ENCODE data around the gene ITGB5. TPM values are rescaled to one million over a fixed set of nuclear protein-coding genes. Genes with fewer than 3 reads are reported as not detected.

ITGB5 gene
- total RNA-seq, 1 donor from 2014 or later, result 156 TPM

- H3K4me1 ChIP-seq, result peaks cover 58% of the 10 kb centered on the region
- H3K27ac ChIP-seq, result peak overlapping the region; percentile 74
- no peak for TF ChIP-seq POLR2AphosphoS5 (IDR thresholded peaks at IDR 0.05; ENCODE audit: insufficient read depth in 1 of 2, low read depth in 1 of 2)
- TF ChIP-seq POLR2A (IDR thresholded peaks at IDR 0.05), result no peak
- no peaks in the 10 kb centered on the region for H3K9me3 ChIP-seq
- H3K36me3 ChIP-seq, result peaks cover 0 to 11% of the 10 kb centered on the region in 2 donors
- intact Hi-C loops (cut with DNase I), result no loop called here
- H3K27me3 ChIP-seq, result no peaks in the 10 kb centered on the region
- DNase-seq (ENCODE audit: extremely low spot score in 2 of 2), result no peak
- no peak overlapping the region for H3K4me3 ChIP-seq
Observed at GRCh38 chr3:124850212-124850611, 37.0 kb downstream of the ITGB5 start.

GRCh38 chr3:124848300-124848699 lies 38.9 kb downstream of the ITGB5 start:
- H3K27me3 ChIP-seq, result no peaks in the 10 kb centered on the region
- H3K4me1 ChIP-seq, result peaks cover 70% of the 10 kb centered on the region
- DNase-seq (ENCODE audit: extremely low spot score in 2 of 2), result no peak
- no peaks in the 10 kb centered on the region for H3K36me3 ChIP-seq
- intact Hi-C loops (cut with DNase I), result no loop called here
- no peak overlapping the region for H3K4me3 ChIP-seq
- no peak overlapping the region for H3K27ac ChIP-seq
- no peak for TF ChIP-seq POLR2AphosphoS5 (IDR thresholded peaks at IDR 0.05; ENCODE audit: insufficient read depth in 1 of 2, low read depth in 1 of 2)
- no peak for TF ChIP-seq CTCF (IDR thresholded peaks at IDR 0.05)
- TF ChIP-seq POLR2A (IDR thresholded peaks at IDR 0.05), result no peak
- no peaks in the 10 kb centered on the region for H3K9me3 ChIP-seq

- no peak for DNase-seq (ENCODE audit: extremely low spot score in 2 of 2)
- Histone ChIP-seq H3K4me1 (peaks cover 69% of the 10 kb centered on the region), H3K27me3 (no peaks in the 10 kb centered on the region), H3K9me3 (no peaks in the 10 kb centered on the region), H3K4me3 (no peak overlapping the region), H3K36me3 (no peaks in the 10 kb centered on the region), H3K27ac (no peak overlapping the region)
- no peak for TF ChIP-seq POLR2A (IDR thresholded peaks at IDR 0.05)
- TF ChIP-seq CTCF (IDR thresholded peaks at IDR 0.05), result no peak
- TF ChIP-seq POLR2AphosphoS5 (IDR thresholded peaks at IDR 0.05; ENCODE audit: insufficient read depth in 1 of 2, low read depth in 1 of 2), result no peak
- intact Hi-C loops (cut with DNase I), result no loop called here
Observed at GRCh38 chr3:124847863-124848262, 39.3 kb downstream of the ITGB5 start.

- TF ChIP-seq POLR2AphosphoS5 (IDR thresholded peaks at IDR 0.05; ENCODE audit: insufficient read depth in 1 of 2, low read depth in 1 of 2) (no peak), CTCF (IDR thresholded peaks at IDR 0.05) (no peak), POLR2A (IDR thresholded peaks at IDR 0.05) (no peak)
- no peak for DNase-seq (ENCODE audit: extremely low spot score in 2 of 2)
- Histone ChIP-seq H3K4me1 (peaks cover 72% of the 10 kb centered on the region), H3K9me3 (no peaks in the 10 kb centered on the region), H3K36me3 (no peaks in the 10 kb centered on the region), H3K4me3 (no peak overlapping the region), H3K27me3 (no peaks in the 10 kb centered on the region), H3K27ac (peak overlapping the region; percentile 64)
- intact Hi-C loops (cut with DNase I), result no loop called here
Observed at GRCh38 chr3:124847051-124847450, 40.1 kb downstream of the ITGB5 start.

DNA sequence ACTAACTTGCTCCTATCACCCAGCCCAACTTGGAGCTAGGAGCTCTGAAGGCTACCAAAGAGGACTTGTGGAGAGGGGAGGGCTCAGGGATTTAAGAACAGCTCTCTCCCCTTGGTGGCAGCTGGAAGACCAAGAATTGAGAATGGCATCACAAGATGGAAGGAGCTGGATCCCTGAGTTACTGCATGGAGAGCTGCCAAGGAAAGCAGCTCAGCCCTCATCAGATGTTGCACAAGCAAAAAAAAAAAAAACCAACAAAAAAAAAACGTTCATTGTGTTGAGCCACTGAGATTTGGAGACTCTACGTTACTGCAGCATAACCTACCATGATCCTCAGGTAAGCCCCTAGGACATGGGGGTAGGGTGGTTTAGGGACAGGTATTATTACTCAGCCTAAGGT lies 41.0 kb downstream of the ITGB5 start:
- DNase-seq (ENCODE audit: extremely low spot score in 2 of 2), result no peak
- TF ChIP-seq POLR2A (IDR thresholded peaks at IDR 0.05) (no peak), POLR2AphosphoS5 (IDR thresholded peaks at IDR 0.05; ENCODE audit: insufficient read depth in 1 of 2, low read depth in 1 of 2) (no peak), CTCF (IDR thresholded peaks at IDR 0.05) (no peak)
- no peaks in the 10 kb centered on the region for H3K9me3 ChIP-seq
- H3K27ac ChIP-seq, result peak overlapping the region; percentile 64
- intact Hi-C loops (cut with DNase I), result no loop called here
- no peak overlapping the region for H3K4me3 ChIP-seq
- H3K36me3 ChIP-seq, result peaks cover 0 to 7% of the 10 kb centered on the region in 2 donors
- peaks cover 63% of the 10 kb centered on the region for H3K4me1 ChIP-seq
- H3K27me3 ChIP-seq, result no peaks in the 10 kb centered on the region
